HUES48 (cell line): ENCODE measurements around the gene SGSM1.
A peak's percentile ranks its signal among the peaks of the same experiment; 100 is the strongest.

Experiments
- H3K27ac ChIP-seq: one replicate; pipeline ENCODE4 v1.7.0; 2013; ENCODE audit warnings: low read depth, low read length, inconsistent platforms
- H3K27me3 ChIP-seq: 2 replicates; pipeline ENCODE4 v1.6.1; 2013; ENCODE audit warnings: mild to moderate bottlenecking, low read length; ENCODE audit not compliant: control insufficient read depth, insufficient read depth
- H3K36me3 ChIP-seq: 2 replicates; pipeline ENCODE4 v1.6.1; 2013; ENCODE audit warnings: low read length; ENCODE audit not compliant: control insufficient read depth, insufficient read depth
- H3K4me1 ChIP-seq: 2 replicates; pipeline ENCODE4 v1.6.1; 2013; ENCODE audit warnings: mild to moderate bottlenecking, low read length; ENCODE audit not compliant: control insufficient read depth, insufficient read depth
- H3K4me3 ChIP-seq: 2 replicates; pipeline ENCODE4 v1.5.1; 2013; ENCODE audit warnings: mild to moderate bottlenecking, low read depth, low read length
- H3K9ac ChIP-seq: 2 replicates; pipeline ENCODE4 v1.6.1; 2013; ENCODE audit warnings: mild to moderate bottlenecking, low read depth, low read length, moderate library complexity
- H3K9me3 ChIP-seq: 2 replicates; pipeline ENCODE4 v1.6.1; 2013; ENCODE audit warnings: low read length; ENCODE audit not compliant: control insufficient read depth, insufficient read depth

Gene SGSM1

DNA sequence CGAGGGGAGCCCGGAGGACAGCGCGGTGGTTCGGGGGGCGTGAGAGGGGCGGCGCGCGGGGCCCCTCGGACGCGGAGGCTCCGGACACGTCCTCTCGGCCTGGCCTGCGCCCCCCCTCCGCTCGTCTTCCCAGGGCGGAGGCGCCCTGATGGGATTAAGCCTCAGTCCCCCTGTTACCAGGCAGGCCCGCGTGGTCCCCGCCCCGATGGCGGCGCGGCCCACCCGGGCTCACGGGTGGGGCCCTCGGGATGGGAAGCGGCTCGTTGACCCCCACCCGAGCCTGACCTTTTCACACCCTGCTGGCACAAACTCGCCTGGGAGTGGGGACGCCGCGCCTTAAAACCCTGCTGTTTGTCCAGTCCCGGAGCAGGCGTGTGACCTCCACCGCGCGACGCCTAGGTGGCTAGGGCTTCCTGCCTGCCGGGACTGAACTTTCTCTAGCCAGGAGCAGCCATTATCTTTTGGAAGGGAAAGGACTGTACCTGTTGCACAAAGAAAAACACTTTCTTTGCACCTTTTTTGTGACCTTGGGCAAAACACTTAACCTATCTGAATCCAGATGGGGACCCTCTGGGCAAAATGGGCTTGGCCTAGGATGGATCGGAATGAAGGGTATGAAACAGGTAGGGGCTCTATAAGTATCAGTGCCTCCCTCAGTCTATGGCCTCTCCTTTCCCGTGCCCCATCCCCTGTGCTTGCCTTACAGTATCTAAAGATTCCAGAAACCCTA lies 147.5 kb downstream of the SGSM1 start:
- no peaks in the 10 kb centered on the region for H3K27me3 ChIP-seq
- H3K9ac ChIP-seq: peak overlapping the region; percentile 81
- H3K4me3 ChIP-seq: peak overlapping the region; percentile 83
- no peaks in the 10 kb centered on the region for H3K36me3 ChIP-seq
- no peaks in the 10 kb centered on the region for H3K9me3 ChIP-seq
- peak overlapping the region; percentile 78 for H3K27ac ChIP-seq
- H3K4me1 ChIP-seq: peaks cover 21% of the 10 kb centered on the region

GRCh38 chr22:24954114-24954463 lies 148.1 kb downstream of the SGSM1 start:
- Histone ChIP-seq H3K4me3 (peak overlapping the region; percentile 83), H3K27ac (peak overlapping the region; percentile 78), H3K9ac (no peak overlapping the region), H3K27me3 (no peaks in the 10 kb centered on the region), H3K9me3 (no peaks in the 10 kb centered on the region), H3K4me1 (peaks cover 21% of the 10 kb centered on the region), H3K36me3 (no peaks in the 10 kb centered on the region)

DNA sequence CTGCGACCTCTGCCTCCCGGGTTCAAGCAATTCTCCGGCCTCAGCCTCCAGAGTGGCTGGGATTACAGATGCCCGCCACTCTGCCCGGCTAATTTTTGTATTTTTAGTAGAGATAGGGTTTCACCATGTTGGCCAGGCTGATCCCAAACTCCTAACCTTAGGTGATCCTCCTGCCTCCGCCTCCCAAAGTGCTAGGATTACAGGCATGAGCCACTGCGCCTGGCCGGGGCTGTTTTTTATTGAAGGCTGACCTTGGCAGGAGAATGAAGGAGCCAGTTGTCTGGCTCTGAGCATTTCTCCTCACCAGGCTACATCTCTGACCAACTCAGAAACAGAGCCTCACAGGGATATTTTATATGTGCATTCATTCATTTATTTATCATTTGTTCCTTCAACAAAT lies 148.8 kb downstream of the SGSM1 start:
- H3K27ac ChIP-seq: no peak overlapping the region
- peaks cover 17% of the 10 kb centered on the region for H3K4me1 ChIP-seq
- H3K27me3 ChIP-seq: no peaks in the 10 kb centered on the region
- H3K9me3 ChIP-seq: no peaks in the 10 kb centered on the region
- no peak overlapping the region for H3K9ac ChIP-seq
- H3K36me3 ChIP-seq: no peaks in the 10 kb centered on the region
- H3K4me3 ChIP-seq: no peak overlapping the region

- H3K36me3 ChIP-seq: no peaks in the 10 kb centered on the region
- H3K27ac ChIP-seq: no peak overlapping the region
- H3K4me3 ChIP-seq: no peak overlapping the region
- H3K9me3 ChIP-seq: no peaks in the 10 kb centered on the region
- H3K27me3 ChIP-seq: no peaks in the 10 kb centered on the region
- H3K4me1 ChIP-seq: peaks cover 9% of the 10 kb centered on the region
- H3K9ac ChIP-seq: no peak overlapping the region
These were observed 151.0 kb downstream of the SGSM1 start for GRCh38 chr22:24957043-24957442.

DNA sequence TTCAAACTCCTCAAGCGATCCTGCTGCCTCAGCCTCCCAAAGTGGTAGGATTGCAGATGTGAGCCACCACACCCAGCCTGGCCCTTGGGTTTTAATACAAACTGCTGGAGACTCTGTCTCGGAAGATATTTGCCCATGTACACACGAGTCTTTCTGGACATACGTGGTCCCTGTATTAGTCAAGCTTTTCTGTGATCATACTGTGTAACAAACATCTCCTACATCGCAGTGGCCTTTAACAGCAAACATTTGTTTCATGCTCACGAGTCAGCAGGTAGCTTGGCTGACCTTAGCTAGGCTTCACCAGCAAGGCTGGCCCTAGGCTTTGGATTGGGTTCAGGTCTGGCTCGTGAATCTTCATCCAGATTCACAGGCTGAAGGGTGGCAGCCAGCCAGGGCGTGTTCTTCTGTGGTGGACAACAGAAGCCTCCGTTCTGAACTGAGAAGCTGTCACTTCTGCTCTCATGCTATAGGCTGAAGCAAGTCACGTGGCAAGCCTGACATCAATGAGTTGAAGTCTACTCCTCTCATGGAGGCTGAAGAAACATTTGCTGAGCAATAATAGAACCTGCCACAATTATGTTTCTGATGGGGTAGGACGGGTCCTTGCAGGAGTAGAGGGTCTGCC lies 155.3 kb downstream of the SGSM1 start:
- Histone ChIP-seq H3K36me3 (no peaks in the 10 kb centered on the region), H3K9ac (no peak overlapping the region), H3K4me1 (no peaks in the 10 kb centered on the region), H3K4me3 (no peak overlapping the region), H3K9me3 (no peaks in the 10 kb centered on the region), H3K27ac (no peak overlapping the region), H3K27me3 (no peaks in the 10 kb centered on the region)

DNA sequence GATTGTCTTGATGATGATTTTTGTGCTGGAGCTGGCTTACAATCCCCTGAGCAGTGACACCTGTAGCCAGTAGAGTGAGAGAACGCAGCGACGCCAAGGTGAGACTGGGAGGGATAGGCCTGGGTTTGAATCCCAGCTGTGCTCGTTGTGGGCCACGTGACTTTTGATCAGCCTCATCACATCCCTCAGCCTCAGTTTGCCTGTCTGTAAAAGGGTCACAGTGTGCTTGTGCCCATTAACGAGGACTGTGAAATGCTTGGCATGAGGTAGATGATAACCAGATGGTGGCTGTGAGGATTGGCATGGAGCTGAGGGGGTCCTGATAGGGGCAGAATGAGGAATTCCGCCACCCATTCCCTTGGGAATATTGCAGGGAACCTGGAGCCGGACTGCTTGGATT lies 156.1 kb downstream of the SGSM1 start:
- Histone ChIP-seq H3K9ac (no peak overlapping the region), H3K27ac (no peak overlapping the region), H3K36me3 (no peaks in the 10 kb centered on the region), H3K27me3 (no peaks in the 10 kb centered on the region), H3K4me1 (no peaks in the 10 kb centered on the region), H3K4me3 (no peak overlapping the region), H3K9me3 (no peaks in the 10 kb centered on the region)

GRCh38 chr22:24962835-24963234 lies 156.8 kb downstream of the SGSM1 start:
- no peak overlapping the region for H3K4me3 ChIP-seq
- peaks cover under 1% of the 10 kb centered on the region; the same call in 1 of the 2 replicates for H3K4me1 ChIP-seq
- no peaks in the 10 kb centered on the region for H3K9me3 ChIP-seq
- no peaks in the 10 kb centered on the region for H3K27me3 ChIP-seq
- no peaks in the 10 kb centered on the region for H3K36me3 ChIP-seq
- no peak overlapping the region for H3K27ac ChIP-seq
- no peak overlapping the region for H3K9ac ChIP-seq

GRCh38 chr22:24964441-24964840 lies 158.4 kb downstream of the SGSM1 start:
- H3K27ac ChIP-seq: no peak overlapping the region

GRCh38 chr22:24965822-24966626 lies 160.0 kb downstream of the SGSM1 start:
- Histone ChIP-seq H3K27me3 (no peaks in the 10 kb centered on the region), H3K27ac (peak overlapping the region; percentile 27), H3K36me3 (no peaks in the 10 kb centered on the region), H3K9ac (no peak overlapping the region), H3K4me1 (peaks cover 21% of the 10 kb centered on the region), H3K4me3 (no peak overlapping the region), H3K9me3 (no peaks in the 10 kb centered on the region)

More at GRCh38 chr22:24964441-24964840, 158.4 kb downstream of the SGSM1 start:
- Histone ChIP-seq H3K9ac (no peak overlapping the region), H3K4me3 (no peak overlapping the region), H3K9me3 (no peaks in the 10 kb centered on the region), H3K36me3 (no peaks in the 10 kb centered on the region), H3K27me3 (no peaks in the 10 kb centered on the region), H3K4me1 (peaks cover 10% of the 10 kb centered on the region)

DNA sequence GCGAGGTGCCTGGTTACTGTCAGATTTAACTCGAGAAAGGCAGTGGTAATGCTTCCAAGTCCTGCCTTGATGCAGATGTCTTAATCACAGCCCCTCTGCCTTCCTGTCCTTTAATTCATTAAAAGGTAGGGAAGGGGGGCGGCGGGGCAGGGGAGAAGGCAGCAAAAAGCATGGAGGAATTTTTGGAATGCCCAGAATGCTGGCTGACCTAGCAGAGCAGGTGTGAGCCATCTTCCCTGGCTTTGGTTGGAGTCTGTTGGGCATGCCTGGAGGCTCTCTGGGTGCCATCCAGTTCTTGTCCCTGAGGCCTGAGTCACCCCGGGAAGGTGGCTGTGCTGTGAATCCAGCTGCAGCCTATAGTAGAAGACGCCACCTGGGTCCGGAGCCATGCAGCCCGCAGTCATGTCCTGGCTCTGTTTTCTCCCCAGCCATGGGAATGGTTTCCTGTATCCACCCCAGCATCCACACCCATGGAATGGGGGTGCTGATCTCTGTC lies 162.1 kb downstream of the SGSM1 start:
- peaks cover 21% of the 10 kb centered on the region for H3K4me1 ChIP-seq
- H3K9ac ChIP-seq: 0 out of 2 replicates have a peak overlapping the region, but pooled peaks have one; percentile 6
- no peak overlapping the region; the same call in 1 of the 2 replicates for H3K4me3 ChIP-seq
- no peaks in the 10 kb centered on the region for H3K36me3 ChIP-seq
- peak overlapping the region; percentile 57 for H3K27ac ChIP-seq
- no peaks in the 10 kb centered on the region for H3K9me3 ChIP-seq
- no peaks in the 10 kb centered on the region for H3K27me3 ChIP-seq
